Stimulated activated CD8-positive, alpha-beta memory T cell treated with anti-CD3 and anti-CD28 coated beads, Interleukin-7, amount 100 ng/mL, for 4 hours (primary cell): Measurements from ENCODE around the gene PFKFB2.

Source experiments
- DNase-seq, 2 donors: peaks; one replicate each; pipeline ENCODE4 v3.0.0-alpha.2; 2020; ENCODE audit warnings: low read depth in 2 of 2

The PFKFB2 gene

GRCh38 chr1:207021876-207022596 lies 31.0 kb upstream of the PFKFB2 start:
- DNase-seq, result no peak

DNA sequence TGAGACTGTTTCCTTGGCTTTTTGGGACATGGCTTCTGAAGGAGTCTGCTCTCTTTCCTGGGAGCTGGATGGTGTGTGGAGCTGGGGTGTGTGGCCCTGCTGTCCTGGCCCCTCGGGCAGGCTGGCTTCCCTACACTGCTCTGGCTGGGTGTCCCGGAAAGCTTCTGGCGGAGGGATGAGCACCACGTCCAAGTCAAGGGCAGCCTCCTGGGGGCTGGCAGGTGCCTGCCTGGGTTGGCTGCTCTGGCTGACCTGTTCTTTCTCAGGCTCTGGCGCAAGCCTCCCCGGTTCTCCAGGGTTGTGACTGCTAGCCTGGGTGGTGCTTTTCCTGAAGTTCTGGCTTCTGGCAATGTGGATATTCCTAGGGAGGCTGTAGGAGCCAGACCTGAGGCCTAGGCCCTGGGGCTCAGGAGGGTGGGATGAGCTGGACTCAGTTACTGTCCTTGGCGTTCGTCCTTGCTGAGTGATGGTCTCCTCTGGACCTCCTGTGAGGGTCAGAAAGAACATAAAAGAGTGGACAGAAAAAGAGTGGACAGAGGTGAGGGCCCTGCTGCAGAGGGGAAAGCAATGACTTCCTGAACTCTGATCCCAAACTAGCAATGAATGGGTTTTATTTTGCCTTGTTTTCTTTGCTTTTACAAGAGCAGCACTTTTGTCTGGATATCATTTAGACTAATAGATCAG lies 29.9 kb upstream of the PFKFB2 start:
- no peak for DNase-seq

- DNase-seq, result no peak
These were observed 28.6 kb upstream of the PFKFB2 start for GRCh38 chr1:207024202-207025145.

DNA sequence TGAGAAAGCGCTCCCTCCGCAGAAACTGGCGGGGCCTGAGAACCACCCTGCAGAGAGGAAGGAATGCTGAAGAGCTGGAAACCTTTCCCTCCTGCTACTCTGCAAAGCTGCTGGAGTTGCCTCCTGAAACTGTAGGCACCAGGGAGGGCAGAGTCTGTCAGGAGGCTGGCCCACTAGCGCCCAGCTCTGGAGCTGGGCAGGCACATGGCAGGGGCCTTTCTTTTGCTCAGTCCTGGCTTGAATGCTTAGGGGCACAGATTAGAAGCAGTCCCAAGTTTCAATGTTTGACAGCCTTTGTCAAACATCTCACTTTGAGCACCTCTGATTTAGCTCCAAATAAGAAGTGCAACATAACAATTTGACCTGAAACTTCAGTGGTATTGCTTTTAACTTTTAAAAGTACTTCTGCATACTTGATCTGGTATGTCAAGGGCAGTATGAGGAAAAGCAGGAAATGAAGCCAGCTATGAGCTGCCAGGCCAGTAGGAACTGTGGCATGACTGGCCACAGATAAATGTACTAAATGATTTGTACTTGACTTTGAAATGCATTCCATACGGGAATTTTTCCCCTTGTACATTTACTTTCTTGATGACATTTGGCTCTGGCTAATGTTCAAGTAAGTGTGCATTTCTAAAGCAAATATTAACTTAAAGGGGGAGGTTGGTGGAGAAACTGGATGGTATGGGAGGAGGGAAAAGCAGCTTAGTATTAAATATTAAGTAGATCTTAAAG lies 27.8 kb upstream of the PFKFB2 start:
- DNase-seq, result no peak

- no peak for DNase-seq
These were observed 27.0 kb upstream of the PFKFB2 start for GRCh38 chr1:207026104-207026534.

GRCh38 chr1:207027206-207027777 lies 25.8 kb upstream of the PFKFB2 start:
- no peak for DNase-seq

DNA sequence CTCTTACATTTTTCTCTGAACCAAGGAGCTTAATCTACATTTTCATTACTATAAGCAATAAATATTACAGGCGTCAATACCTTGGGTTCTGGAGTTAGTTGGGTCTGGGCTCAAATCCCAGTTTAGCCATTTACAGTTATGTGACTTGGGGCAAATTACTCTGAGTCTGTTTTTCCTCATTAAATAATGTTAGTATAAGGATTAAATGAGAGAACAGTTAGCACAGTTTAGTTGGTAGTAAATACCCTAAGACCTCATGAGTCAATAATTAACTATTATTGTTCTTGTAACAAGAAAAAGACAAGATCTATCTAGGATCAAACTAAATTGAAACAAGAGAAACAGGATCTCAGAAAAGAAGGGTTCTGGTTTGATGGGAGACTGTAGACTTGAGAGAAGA lies 25.2 kb upstream of the PFKFB2 start:
- DNase-seq, result no peak

GRCh38 chr1:207028884-207029650 lies 24.0 kb upstream of the PFKFB2 start:
- DNase-seq, result no peak

GRCh38 chr1:207029701-207030521 lies 23.2 kb upstream of the PFKFB2 start:
- no peak for DNase-seq

GRCh38 chr1:207030522-207031009 lies 22.5 kb upstream of the PFKFB2 start:
- no peak for DNase-seq

DNA sequence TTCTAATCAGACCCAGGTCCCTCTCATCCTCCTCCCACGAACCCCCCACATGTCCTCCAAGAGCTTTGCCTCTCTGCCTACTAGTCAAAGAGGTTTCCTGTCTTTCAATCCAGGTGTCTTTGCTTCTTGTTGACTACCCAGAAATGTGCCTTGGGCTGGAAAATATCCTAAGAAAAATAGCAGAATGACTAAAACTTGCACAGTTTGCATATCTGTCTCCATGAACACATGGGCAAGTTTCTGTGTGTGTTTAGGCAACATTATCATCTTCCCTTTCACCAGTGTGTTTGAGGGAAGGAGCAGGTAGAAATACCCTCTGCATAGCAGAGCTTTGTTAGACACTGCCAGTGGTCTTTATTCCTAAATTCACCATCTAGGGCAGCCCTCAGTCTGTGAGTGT lies 22.1 kb upstream of the PFKFB2 start:
- DNase-seq, result no peak

- no peak for DNase-seq
These were observed 21.3 kb upstream of the PFKFB2 start for GRCh38 chr1:207031632-207032264.

DNA sequence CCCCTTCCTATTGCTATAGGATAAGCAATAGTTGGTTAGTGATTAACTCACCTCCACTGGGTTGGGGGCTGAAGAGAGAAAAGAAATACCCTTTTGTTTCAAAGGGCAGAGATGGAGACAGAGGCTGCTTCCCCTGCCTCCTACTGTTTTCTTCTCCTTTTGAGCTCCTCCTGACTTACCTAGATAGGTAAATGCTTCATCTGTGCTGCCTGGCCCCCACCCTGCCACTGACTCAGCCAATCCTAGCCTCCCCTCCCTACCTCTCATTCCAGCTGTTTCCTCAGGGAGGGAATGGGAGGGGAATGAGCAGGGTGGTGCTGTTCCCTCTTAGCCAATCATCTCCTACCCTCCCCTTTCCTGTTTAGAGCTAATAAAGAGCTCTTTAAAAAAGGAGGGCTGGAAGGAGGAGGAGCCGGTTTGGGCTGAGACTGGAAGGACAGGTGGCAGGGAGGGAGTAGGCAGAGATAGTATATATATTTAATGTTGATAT lies 20.5 kb upstream of the PFKFB2 start, which contains the start of gene C1orf116:
TSS of gene C1orf116 (minus strand) at position 229 of the 490 bp plus-strand sequence. CDS start 5,158 bp downstream, outside the sequence.
- DNase-seq, result no peak

DNA sequence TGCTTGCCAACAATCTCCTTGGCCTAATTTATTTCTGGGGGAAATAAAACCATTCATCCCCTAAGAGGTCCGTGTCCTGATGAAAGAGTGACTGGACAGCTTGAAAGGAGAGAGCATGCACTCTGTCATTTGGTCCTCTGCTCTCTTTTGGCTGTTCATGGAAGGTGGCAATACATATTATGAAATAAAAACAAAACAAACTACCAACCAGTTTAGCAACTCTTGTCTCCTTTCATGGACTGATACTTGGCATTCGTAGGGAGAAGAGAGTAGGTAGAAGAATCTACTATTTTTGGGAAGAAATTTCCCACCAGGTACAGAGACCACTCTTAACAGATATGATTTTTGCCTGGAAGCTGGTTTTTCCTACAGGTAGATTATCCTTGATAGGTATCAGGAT lies 19.8 kb upstream of the PFKFB2 start:
- no peak for DNase-seq

GRCh38 chr1:207034208-207034607 lies 18.9 kb upstream of the PFKFB2 start:
- no peak for DNase-seq

DNA sequence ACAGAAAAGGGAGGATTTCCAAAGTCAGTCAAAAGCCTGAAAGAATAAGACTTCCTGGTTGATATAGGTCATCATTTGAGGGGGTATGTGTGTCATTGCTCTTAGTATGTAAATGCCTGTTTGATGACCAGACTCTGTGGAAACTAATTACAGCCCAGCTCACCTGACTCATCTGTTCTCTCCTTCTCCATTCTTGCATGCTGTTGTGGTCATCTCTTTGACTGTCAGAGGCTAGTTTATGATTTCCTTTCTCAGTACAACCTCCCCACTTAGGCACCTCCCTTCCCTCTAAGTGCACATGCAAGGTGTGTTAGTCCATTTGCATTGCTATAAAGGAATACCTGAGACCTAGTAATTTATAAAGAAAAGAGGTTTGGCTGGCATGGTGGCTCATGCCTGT lies 18.1 kb upstream of the PFKFB2 start:
- DNase-seq, result no peak

GRCh38 chr1:207035877-207036551 lies 17.1 kb upstream of the PFKFB2 start:
- DNase-seq, result no peak

DNA sequence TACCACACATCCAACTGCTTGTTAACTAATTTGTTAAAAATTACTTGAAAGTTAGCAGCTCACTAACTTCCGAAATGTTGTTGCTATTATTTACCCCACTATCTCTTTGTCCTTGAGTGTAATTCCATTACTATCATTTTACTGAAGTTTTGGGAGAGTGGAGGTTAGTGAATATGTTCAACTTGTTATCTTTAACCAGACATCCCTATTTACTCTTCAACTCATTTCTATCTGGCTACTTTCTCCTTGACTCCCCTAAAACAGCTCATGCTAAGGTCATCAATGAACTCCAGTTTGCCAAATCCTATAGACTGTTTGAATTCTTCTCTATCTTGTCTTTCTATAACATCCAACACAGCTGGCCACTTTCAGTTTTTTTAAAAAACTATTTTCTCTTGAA lies 16.2 kb upstream of the PFKFB2 start:
- no peak for DNase-seq
